Keratinocyte (primary cell): ENCODE data around the gene ATXN7. TPM values are rescaled to one million over a fixed set of nuclear protein-coding genes. Genes with fewer than 3 reads are reported as not detected.

ENCODE experiments used
- DNase-seq: peaks from one replicate; pipeline ENCODE4 v3.0.0-alpha.2; 2011; ENCODE audit warnings: low read depth, missing footprints, low spot score
- FAIRE-seq: peaks from 2 replicates; lab custom pipeline; 2011; peaks lifted over from hg19 to GRCh38; lab: Jason Lieb, UNC
- H2AFZ ChIP-seq: 2 replicates; pipeline ENCODE4 v1.6.0; 2012; ENCODE audit warnings: low read length, control low read depth, inconsistent platforms; ENCODE audit not compliant: control insufficient read depth
- H3K27ac ChIP-seq: 2 replicates; pipeline ENCODE4 v1.5.1; 2011; ENCODE audit warnings: low read length; ENCODE audit not compliant: control insufficient read depth, insufficient read depth
- H3K27me3 ChIP-seq: 3 replicates; pipeline ENCODE4 v1.6.0; 2011; ENCODE audit warnings: low read length; ENCODE audit not compliant: control insufficient read depth, insufficient read depth; ENCODE audit errors: extremely low read depth
- H3K36me3 ChIP-seq, 2 experiments: 2 replicates in 1 of 2; 3 replicates in 1 of 2; pipeline ENCODE4 v1.5.1; 2011; ENCODE audit warnings: low read length in 2 of 2, mild to moderate bottlenecking in 1 of 2; ENCODE audit not compliant: control insufficient read depth in 2 of 2, insufficient read depth in 2 of 2; ENCODE audit errors: extremely low read depth in 1 of 2
- H3K4me1 ChIP-seq: 3 replicates; pipeline ENCODE4 v1.5.1; 2011; ENCODE audit warnings: low read length; ENCODE audit not compliant: control insufficient read depth, insufficient read depth; ENCODE audit errors: extremely low read depth
- H3K4me2 ChIP-seq: 3 replicates; pipeline ENCODE4 v1.6.0; 2011; ENCODE audit warnings: low read depth, low read length; ENCODE audit not compliant: control insufficient read depth, insufficient read depth; ENCODE audit errors: extremely low read depth
- H3K4me3 ChIP-seq, 3 experiments: fragments of 200-600 bp in 1 of 3; sonication (generic) in 1 of 3; 2 replicates in 2 of 3; 3 replicates in 1 of 3; pipeline ENCODE4 v1.5.1; 2011 to 2016; ENCODE audit warnings: low read length in 3 of 3, mild to moderate bottlenecking in 3 of 3, control low read depth in 2 of 3, inconsistent platforms in 1 of 3, low read depth in 1 of 3, mixed read lengths in 1 of 3, mixed run types in 1 of 3, moderate library complexity in 1 of 3; ENCODE audit not compliant: control insufficient read depth in 2 of 3, insufficient read depth in 2 of 3; ENCODE audit errors: extremely low read depth in 1 of 3
- H3K79me2 ChIP-seq: 2 replicates; pipeline ENCODE4 v1.6.0; 2012; ENCODE audit warnings: low read length; ENCODE audit not compliant: control insufficient read depth, insufficient read depth
- H3K9ac ChIP-seq: 3 replicates; pipeline ENCODE4 v1.6.0; 2011; ENCODE audit warnings: low read length; ENCODE audit not compliant: control insufficient read depth, insufficient read depth; ENCODE audit errors: extremely low read depth
- H3K9me1 ChIP-seq: 3 replicates; pipeline ENCODE4 v1.6.0; 2011; ENCODE audit warnings: low read length; ENCODE audit not compliant: control insufficient read depth, insufficient read depth; ENCODE audit errors: extremely low read depth
- H3K9me3 ChIP-seq: 2 replicates; pipeline ENCODE4 v1.5.1; 2012; ENCODE audit warnings: low read depth, low read length; ENCODE audit not compliant: control insufficient read depth
- H4K20me1 ChIP-seq: 3 replicates; pipeline ENCODE4 v1.6.0; 2011; ENCODE audit warnings: low read length; ENCODE audit not compliant: control insufficient read depth, insufficient read depth; ENCODE audit errors: extremely low read depth
- CTCF ChIP-seq, 3 experiments: IDR thresholded peaks in 1 of 3; conservative IDR thresholded peaks in 1 of 3; optimal IDR thresholded peaks in 1 of 3; 2 replicates in 2 of 3; 3 replicates in 1 of 3; pipeline versions ENCODE3 to v1.5.1; 2011; ENCODE audit warnings: low read length in 3 of 3, mild to moderate bottlenecking in 3 of 3, moderate library complexity in 2 of 3, control low read depth in 1 of 3, inconsistent platforms in 1 of 3; ENCODE audit not compliant: insufficient read depth in 2 of 3; ENCODE audit errors: extremely low read depth in 1 of 3
- EZH2 ChIP-seq: IDR thresholded peaks from one replicate; pipeline ENCODE4 v1.6.1; 2012; ENCODE audit warnings: inconsistent platforms, mild to moderate bottlenecking, low read length, moderate library complexity
- dilution Hi-C: fragments of 300-500 bp; cut with MboI; formaldehyde crosslinking; loops from one replicate; pipeline ENCODE4 v1.7.0; 2020; ENCODE audit warnings: low sequenced_read_pairs; ENCODE audit not compliant: extremely low pct_ligation_motif_present
- polyA plus RNA-seq, 5 experiments: library from polyadenylated mRNA; depleted of rRNA in 3 of 5; stranded (reverse) in 3 of 5; stranded (forward) in 1 of 5; unstranded in 1 of 5; fragments of >200 nt; gene quantifications; 1 replicate in 1 of 5; 2 replicates in 3 of 5; 3 replicates in 1 of 5; pipeline versions ENCODE4 v1.2.1 to v1.2.3, GENCODE V29; 2011 to 2012; ENCODE audit warnings: missing spikeins in 2 of 5, low read depth in 1 of 5, low replicate concordance in 1 of 5

ATXN7 gene
- polyA plus RNA-seq, 1 donor (not counting 4 experiments of a cell fraction or from before 2014, with no cell fraction given) = 8.8 TPM

DNA sequence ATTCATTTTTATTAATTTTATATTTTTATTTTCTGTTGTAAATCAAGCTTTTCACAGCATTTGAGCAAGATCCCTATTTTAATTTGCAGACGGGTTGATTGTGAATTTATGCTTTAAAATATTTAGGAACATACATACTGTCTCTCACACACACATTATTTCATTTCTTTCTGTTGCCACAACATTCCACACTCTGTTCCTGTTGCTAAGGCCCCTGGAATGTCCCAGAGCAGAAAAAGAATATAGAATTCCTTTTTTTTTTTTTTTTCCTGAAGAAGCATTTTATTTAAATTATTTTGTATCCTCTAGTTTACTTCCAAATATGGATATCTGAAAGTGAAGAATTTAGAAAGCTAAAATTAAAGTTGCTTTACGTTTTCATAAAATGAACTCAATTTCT, 85.3 kb downstream of the ATXN7 start:
- FAIRE-seq = no peak
- Histone ChIP-seq H3K9ac (no peak overlapping the region), H3K36me3 (peaks cover 4 to 6% of the 10 kb centered on the region in 2 experiments), H3K4me3 (no peak overlapping the region), H3K4me2 (no peak overlapping the region), H3K9me3 (no peaks in the 10 kb centered on the region), H3K27me3 (no peaks in the 10 kb centered on the region), H3K9me1 (no peaks in the 10 kb centered on the region), H3K79me2 (peaks cover 30% of the 10 kb centered on the region), H3K27ac (peak overlapping the region; percentile 50), H3K4me1 (peaks cover 9% of the 10 kb centered on the region), H2AFZ (no peak overlapping the region), H4K20me1 (peaks cover 2% of the 10 kb centered on the region)
- TF ChIP-seq EZH2 (no peak), CTCF (optimal IDR thresholded peaks at IDR 0.05 in 1 of 3, IDR thresholded peaks at IDR 0.05 in 1 of 3, conservative IDR thresholded peaks at IDR 0.05 in 1 of 3; ENCODE audit: extremely low read depth in 1 of 3, insufficient read depth in 2 of 3, low read length in 3 of 3) (no peak)
- dilution Hi-C loops = no loop called here
- no peak for DNase-seq

DNA sequence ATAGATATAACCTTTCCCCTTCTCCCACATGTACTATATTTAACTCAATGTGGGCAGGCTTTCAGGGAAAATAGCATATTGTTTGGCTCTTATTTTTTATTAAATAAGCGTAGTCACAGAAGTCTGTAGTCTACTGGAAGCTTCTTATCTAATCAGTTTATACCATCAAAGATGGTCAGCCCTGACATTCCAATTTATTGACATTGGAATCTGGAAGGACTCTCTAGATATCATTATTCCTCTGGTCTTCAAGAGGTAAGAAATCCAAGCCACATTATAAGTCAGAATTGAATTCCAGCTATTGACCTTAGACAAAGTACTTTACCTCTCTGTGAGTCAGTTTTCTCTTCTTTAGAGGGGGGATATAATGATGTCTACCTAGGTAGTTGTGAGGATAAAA, 87.0 kb downstream of the ATXN7 start:
- H3K36me3 ChIP-seq = peaks cover 2 to 6% of the 10 kb centered on the region in 2 experiments
- H3K9me3 ChIP-seq = no peaks in the 10 kb centered on the region
- peaks cover 15% of the 10 kb centered on the region for H3K4me1 ChIP-seq
- dilution Hi-C loops = no loop called here
- no peak overlapping the region for H3K9ac ChIP-seq
- TF ChIP-seq EZH2 (no peak), CTCF (optimal IDR thresholded peaks at IDR 0.05 in 1 of 3, IDR thresholded peaks at IDR 0.05 in 1 of 3, conservative IDR thresholded peaks at IDR 0.05 in 1 of 3; ENCODE audit: extremely low read depth in 1 of 3, insufficient read depth in 2 of 3, low read length in 3 of 3) (no peak)
- H4K20me1 ChIP-seq = peaks cover 2% of the 10 kb centered on the region
- no peak overlapping the region for H3K4me3 ChIP-seq
- H2AFZ ChIP-seq = no peak overlapping the region
- H3K4me2 ChIP-seq = no peak overlapping the region
- peaks cover 29% of the 10 kb centered on the region for H3K79me2 ChIP-seq
- H3K27me3 ChIP-seq = no peaks in the 10 kb centered on the region
- H3K27ac ChIP-seq = no peak overlapping the region
- DNase-seq (no peak), FAIRE-seq (no peak)
- H3K9me1 ChIP-seq = no peaks in the 10 kb centered on the region
